Activated CD8-positive, alpha-beta T cell treated with anti-CD3 and anti-CD28 coated beads for 36 hours (primary cell): ENCODE data around the gene PCCA. TPM values are rescaled to one million over a fixed set of nuclear protein-coding genes. Genes with fewer than 3 reads are reported as not detected.

Source experiments
- ATAC-seq: fragments of 200-7000 bp; cut with Tn5 transposase; one replicate; pipeline ENCODE4 v1.10.0; 2021; ENCODE audit warnings: mild to moderate bottlenecking, moderate library complexity
- CTCF ChIA-PET: fragments of 350-600 bp; sonication (Branson Sonifier 250); formaldehyde crosslinking; loops from one replicate; lab custom pipeline; 2021; ENCODE audit warnings: antibody characterized with exemption; lab: Charles Lee
- POLR2A ChIA-PET: fragments of 350-600 bp; sonication (Branson Sonifier 250); formaldehyde crosslinking; loops from one replicate; lab custom pipeline; 2021; ENCODE audit warnings: antibody characterized with exemption; lab: Charles Lee
- DNase-seq: peaks from one replicate; pipeline ENCODE4 v3.0.0-alpha.2; 2020
- H3K27ac Mint-ChIP-seq: one replicate; pipeline ENCODE4 v1.8.0; 2021; ENCODE audit warnings: mild to moderate bottlenecking, mixed read lengths
- H3K27me3 Mint-ChIP-seq: one replicate; pipeline ENCODE4 v1.8.0; 2021; ENCODE audit warnings: mixed read lengths
- H3K36me3 Mint-ChIP-seq: one replicate; pipeline ENCODE4 v1.8.0; 2021; ENCODE audit warnings: low read depth, mixed read lengths
- H3K4me1 Mint-ChIP-seq: one replicate; pipeline ENCODE4 v1.8.0; 2021; ENCODE audit warnings: low read depth, mixed read lengths
- H3K4me3 Mint-ChIP-seq: one replicate; pipeline ENCODE4 v1.8.0; 2021; ENCODE audit warnings: mild to moderate bottlenecking, moderate library complexity, mixed read lengths
- H3K9me3 Mint-ChIP-seq: one replicate; pipeline ENCODE4 v1.8.0; 2021; ENCODE audit warnings: mixed read lengths
- CTCF ChIP-seq: fragments of 200-600 bp; IDR thresholded peaks from one replicate; pipeline ENCODE4 v1.8.0; 2022; ENCODE audit warnings: antibody characterized with exemption, mild to moderate bottlenecking
- intact Hi-C: fragments of 100-400 bp; cut with micrococcal nuclease; formaldehyde crosslinking; loops from one replicate; pipeline ENCODE4 v1.10.0; 2022
- total RNA-seq, 2 experiments: library from RNA; stranded (reverse); gene quantifications; one replicate each; pipeline ENCODE4 v1.2.3, GENCODE V29; 2021

Gene PCCA
- total RNA-seq, 2 experiments from 2014 or later, result 8.4 to 9.2 TPM

GRCh38 chr13:100454876-100455275 is 366.0 kb downstream of the PCCA start:
- POLR2A ChIA-PET, result interaction anchor here (0.5 kb wide), 1 partner anchor 907 kb away, joined by 3 read pairs; no protein-coding TSS in a partner anchor
- peaks cover 2% of the 10 kb centered on the region for H3K36me3 Mint-ChIP-seq
- intact Hi-C loops, result no loop called here
- H3K4me3 Mint-ChIP-seq, result no peak overlapping the region
- no peaks in the 10 kb centered on the region for H3K27me3 Mint-ChIP-seq
- DNase-seq (peak; percentile 20), ATAC-seq (peak; percentile 64)
- H3K9me3 Mint-ChIP-seq, result no peaks in the 10 kb centered on the region
- H3K27ac Mint-ChIP-seq, result no peak overlapping the region
- no peak for TF ChIP-seq CTCF
- CTCF ChIA-PET, result no interaction called here
- H3K4me1 Mint-ChIP-seq, result peaks cover 11% of the 10 kb centered on the region

DNA sequence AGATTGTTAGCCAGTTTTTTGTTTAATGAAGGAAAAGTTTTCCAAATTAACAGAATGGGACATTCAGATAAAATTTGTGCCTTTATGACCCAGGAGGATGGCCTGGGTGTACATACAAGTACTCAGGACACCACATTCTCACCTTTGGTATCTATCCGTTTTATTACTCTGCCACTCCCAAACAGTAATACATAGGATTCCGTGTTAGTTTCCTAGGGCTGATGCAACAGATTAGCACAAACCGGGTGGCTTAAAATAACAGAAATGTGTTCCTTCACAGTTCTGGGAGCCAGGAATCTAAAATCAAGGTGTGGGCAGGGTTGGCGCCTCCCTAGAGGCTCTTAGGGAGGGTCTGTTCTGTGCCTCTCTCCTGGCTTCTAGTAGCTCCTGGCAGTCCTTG is 369.8 kb downstream of the PCCA start:
- no peak overlapping the region for H3K27ac Mint-ChIP-seq
- no peaks in the 10 kb centered on the region for H3K9me3 Mint-ChIP-seq
- no peak overlapping the region for H3K4me3 Mint-ChIP-seq
- ChIA-PET CTCF (no interaction called here), POLR2A (no interaction called here)
- intact Hi-C loops, result no loop called here
- no peaks in the 10 kb centered on the region for H3K27me3 Mint-ChIP-seq
- peaks cover 11% of the 10 kb centered on the region for H3K4me1 Mint-ChIP-seq
- ATAC-seq (no peak), DNase-seq (no peak)
- H3K36me3 Mint-ChIP-seq, result peaks cover 4% of the 10 kb centered on the region
- TF ChIP-seq CTCF, result no peak

DNA sequence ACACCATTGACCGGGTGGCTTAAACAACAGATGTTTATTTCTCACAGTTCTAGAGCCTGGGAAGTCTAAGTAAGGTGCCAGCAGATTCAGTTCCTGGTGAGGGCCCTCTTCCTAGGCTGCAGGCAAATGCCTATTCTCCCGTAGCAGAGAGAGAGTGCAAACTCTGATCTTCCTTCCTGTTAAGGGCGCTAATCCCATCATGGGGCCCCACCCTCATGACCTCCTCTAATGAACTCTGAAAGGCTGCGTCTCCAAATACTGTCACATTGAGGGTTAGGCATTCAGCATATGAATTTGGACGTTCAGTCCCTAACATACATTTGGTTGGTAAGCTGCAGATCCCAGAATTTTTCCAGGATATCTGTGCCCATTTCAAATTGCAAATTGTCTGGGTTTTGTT is 370.9 kb downstream of the PCCA start:
- DNase-seq (no peak), ATAC-seq (no peak)
- TF ChIP-seq CTCF, result no peak
- CTCF ChIA-PET, result no interaction called here
- H3K9me3 Mint-ChIP-seq, result no peaks in the 10 kb centered on the region
- peaks cover 4% of the 10 kb centered on the region for H3K36me3 Mint-ChIP-seq
- intact Hi-C loops, result no loop called here
- H3K27ac Mint-ChIP-seq, result no peak overlapping the region
- H3K4me1 Mint-ChIP-seq, result peaks cover 6% of the 10 kb centered on the region
- no peaks in the 10 kb centered on the region for H3K27me3 Mint-ChIP-seq
- POLR2A ChIA-PET, result no interaction called here
- no peak overlapping the region for H3K4me3 Mint-ChIP-seq

DNA sequence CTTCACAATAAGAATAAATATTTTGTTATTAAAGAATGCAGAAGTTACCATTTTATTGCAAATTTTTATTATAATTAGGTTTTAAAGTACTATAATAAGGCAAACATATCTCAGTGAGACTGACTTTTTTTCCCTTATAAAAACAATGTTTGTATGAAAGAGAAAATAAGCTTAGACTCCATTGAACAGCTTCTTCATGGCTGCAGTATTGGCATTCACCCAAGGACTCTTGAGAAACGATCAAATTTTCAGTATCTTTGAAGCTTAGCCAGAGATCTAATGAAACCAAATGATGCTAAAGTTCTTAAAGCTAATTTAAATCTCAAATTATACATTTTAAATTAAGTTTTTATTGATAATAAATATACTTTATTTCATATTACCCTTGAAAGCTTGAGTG is 371.4 kb downstream of the PCCA start:
- ChIA-PET CTCF (interaction anchor here (0.8 kb wide), 1 partner anchor 30 kb away, joined by 3 read pairs; no protein-coding TSS in a partner anchor), POLR2A (no interaction called here)
- no peak overlapping the region for H3K4me3 Mint-ChIP-seq
- no peak for DNase-seq
- H3K27ac Mint-ChIP-seq, result no peak overlapping the region
- H3K36me3 Mint-ChIP-seq, result peaks cover 4% of the 10 kb centered on the region
- peaks cover 1% of the 10 kb centered on the region for H3K4me1 Mint-ChIP-seq
- intact Hi-C loops, result no loop called here
- no peak for TF ChIP-seq CTCF
- H3K27me3 Mint-ChIP-seq, result no peaks in the 10 kb centered on the region
- no peaks in the 10 kb centered on the region for H3K9me3 Mint-ChIP-seq
- no peak for ATAC-seq

DNA sequence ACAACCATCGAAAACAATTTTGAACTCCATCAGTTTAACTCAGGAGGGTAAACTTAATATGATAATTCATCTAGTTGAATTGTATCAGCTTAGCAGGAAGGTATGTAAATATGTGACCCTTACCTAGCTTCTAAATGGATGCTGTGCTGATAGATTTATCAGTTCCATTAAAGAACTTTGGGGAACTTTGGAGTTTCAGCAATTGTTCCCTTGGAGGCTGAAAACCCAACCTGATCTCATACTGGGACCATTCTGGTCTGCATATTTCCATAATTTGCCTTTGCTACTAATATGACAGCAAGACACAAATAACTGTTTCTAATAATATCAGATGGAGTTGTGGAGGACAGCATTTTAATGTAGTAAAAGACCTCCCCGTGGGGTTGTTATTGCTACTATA is 371.9 kb downstream of the PCCA start:
- peaks cover 4% of the 10 kb centered on the region for H3K36me3 Mint-ChIP-seq
- ATAC-seq, result no peak
- TF ChIP-seq CTCF, result no peak
- H3K4me1 Mint-ChIP-seq, result no peaks in the 10 kb centered on the region
- no peak for DNase-seq
- intact Hi-C loops, result no loop called here
- POLR2A ChIA-PET, result no interaction called here
- H3K9me3 Mint-ChIP-seq, result no peaks in the 10 kb centered on the region
- H3K4me3 Mint-ChIP-seq, result no peak overlapping the region
- H3K27ac Mint-ChIP-seq, result no peak overlapping the region
- H3K27me3 Mint-ChIP-seq, result no peaks in the 10 kb centered on the region
- CTCF ChIA-PET, result interaction anchor here (0.8 kb wide), 1 partner anchor 31 kb away, joined by 3 read pairs; no protein-coding TSS in a partner anchor
